GM10266 (cell line): ENCODE data around the gene ZNFX1.

ENCODE experiments used
- DNase-seq: peaks from one replicate; pipeline ENCODE4 v3.0.0; 2012; ENCODE audit errors: extremely low spot score
- TF ChIP-seq, protein P1 (sequence below): IDR thresholded peaks from 2 replicates; pipeline ENCODE4 v1.5.1; 2012; ENCODE audit warnings: mild to moderate bottlenecking, low read depth; ENCODE audit not compliant: control insufficient read depth, insufficient read depth; ENCODE audit errors: missing control alignments

ZNFX1 gene

DNA sequence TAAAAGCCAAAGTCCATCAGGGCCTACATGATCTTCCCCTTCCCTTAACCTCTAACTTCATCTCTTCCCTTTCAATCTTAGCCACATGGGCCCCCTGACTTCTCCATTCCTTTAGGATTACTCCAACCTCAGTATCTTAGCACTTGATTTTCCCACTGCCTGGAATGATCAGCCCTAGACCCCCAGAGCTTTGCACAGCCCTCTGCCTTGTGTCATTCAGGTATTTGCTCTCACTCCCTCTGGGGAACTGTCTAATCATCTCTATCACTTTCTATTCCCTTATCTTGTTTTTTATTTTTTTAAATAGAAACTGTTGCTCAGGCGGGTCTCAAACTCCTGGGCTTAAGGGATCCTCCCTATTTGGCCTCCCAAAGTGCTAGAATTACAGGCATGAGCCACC, 13.3 kb upstream of the ZNFX1 start:
- DNase-seq, result no peak
- TF ChIP-seq, protein P1, sequence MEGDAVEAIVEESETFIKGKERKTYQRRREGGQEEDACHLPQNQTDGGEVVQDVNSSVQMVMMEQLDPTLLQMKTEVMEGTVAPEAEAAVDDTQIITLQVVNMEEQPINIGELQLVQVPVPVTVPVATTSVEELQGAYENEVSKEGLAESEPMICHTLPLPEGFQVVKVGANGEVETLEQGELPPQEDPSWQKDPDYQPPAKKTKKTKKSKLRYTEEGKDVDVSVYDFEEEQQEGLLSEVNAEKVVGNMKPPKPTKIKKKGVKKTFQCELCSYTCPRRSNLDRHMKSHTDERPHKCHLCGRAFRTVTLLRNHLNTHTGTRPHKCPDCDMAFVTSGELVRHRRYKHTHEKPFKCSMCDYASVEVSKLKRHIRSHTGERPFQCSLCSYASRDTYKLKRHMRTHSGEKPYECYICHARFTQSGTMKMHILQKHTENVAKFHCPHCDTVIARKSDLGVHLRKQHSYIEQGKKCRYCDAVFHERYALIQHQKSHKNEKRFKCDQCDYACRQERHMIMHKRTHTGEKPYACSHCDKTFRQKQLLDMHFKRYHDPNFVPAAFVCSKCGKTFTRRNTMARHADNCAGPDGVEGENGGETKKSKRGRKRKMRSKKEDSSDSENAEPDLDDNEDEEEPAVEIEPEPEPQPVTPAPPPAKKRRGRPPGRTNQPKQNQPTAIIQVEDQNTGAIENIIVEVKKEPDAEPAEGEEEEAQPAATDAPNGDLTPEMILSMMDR, result no peak

DNA sequence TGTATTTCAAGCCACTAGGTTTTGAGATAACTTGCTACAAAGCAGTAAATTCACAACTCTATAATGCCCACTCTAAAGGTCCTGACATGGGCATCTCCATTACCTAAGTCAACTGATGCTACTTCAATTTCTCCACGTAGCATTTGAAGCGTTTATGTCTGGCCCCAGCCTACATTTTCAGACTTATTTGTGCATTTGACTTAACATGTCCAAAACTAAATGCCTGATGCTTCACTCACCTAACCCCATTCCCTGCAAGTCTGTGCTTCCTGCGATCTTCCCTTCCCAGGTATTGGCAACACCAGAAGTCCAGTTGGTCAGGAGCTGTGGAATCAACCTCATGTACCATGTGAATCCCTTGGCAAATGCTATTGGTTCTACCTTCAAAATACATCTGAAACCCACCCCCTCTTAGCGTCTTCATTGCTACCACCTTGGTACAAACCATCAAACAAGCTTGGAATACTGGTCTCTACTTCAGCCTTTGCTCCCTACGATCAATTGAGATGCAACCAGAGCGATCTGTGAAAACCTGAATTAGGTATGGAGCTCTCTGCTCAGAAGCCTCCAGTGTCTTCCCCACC, 12.8 kb upstream of the ZNFX1 start:
- TF ChIP-seq, protein P1, result no peak
- no peak for DNase-seq

DNA sequence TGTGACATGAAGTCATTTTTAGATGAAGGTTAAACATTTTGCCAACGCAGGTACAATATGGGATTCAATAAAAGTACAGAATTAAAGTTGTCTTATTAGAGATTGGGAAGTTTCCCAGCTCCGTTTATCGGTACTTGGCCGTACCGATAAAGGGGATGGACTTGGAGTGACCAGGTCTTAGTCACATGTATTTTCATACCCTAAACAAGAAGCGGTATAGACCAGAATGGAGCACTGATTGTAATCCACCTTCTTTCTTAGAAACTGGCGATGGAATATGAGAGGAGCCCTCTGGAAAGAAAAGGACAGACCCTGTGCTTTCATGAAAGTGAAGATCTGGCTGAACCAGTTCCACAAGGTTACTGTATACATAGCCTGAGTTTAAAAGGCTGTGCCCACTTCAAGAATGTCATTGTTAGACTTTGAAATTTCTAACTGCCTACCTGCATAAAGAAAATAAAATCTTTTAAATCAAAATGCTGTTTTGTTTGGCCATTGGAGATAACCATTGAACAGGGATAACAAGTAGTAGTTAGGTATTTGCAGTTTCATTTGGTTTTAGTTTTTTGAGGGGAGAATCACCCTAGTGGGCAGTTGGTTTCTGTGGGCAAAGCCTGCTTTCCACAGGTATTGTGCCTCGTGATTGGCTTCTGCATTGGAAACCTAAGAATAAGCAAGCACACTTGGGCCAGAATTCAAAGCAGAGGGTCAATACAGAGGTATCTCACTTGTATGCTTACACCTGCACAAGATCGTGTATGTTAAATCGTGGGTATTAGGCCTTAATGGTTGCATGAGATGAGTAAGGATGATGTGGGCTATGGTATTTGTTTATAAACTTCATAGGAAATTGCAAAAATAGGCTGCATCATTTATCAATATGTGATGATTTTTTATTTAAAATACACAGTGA, 11.2 kb upstream of the ZNFX1 start:
- no peak for DNase-seq
- TF ChIP-seq, protein P1, result no peak

DNA sequence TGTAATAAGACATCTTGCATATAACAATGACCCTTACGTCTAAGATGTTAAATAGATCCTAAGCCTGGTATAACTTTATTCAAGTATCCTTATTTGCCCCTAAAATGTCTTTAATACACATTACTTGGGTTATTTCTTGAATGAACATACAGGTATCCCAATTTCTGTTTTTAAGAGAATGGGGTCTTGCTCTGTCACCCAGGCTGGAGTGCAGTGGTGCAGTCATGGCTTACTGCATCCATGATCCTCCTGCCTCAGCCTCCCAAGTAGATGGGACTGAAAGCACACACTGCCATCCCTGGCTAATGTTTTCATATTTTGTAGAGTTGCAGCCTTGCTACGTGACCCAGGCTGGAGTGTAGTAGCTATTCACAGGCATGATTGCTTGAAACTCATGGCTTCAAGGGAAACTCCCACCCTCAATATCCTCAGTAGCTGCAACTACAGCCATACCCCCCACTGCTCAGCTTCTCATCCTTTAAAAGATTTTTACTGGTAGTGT, 10.4 kb upstream of the ZNFX1 start:
- TF ChIP-seq, protein P1, result no peak
- DNase-seq, result no peak

DNA sequence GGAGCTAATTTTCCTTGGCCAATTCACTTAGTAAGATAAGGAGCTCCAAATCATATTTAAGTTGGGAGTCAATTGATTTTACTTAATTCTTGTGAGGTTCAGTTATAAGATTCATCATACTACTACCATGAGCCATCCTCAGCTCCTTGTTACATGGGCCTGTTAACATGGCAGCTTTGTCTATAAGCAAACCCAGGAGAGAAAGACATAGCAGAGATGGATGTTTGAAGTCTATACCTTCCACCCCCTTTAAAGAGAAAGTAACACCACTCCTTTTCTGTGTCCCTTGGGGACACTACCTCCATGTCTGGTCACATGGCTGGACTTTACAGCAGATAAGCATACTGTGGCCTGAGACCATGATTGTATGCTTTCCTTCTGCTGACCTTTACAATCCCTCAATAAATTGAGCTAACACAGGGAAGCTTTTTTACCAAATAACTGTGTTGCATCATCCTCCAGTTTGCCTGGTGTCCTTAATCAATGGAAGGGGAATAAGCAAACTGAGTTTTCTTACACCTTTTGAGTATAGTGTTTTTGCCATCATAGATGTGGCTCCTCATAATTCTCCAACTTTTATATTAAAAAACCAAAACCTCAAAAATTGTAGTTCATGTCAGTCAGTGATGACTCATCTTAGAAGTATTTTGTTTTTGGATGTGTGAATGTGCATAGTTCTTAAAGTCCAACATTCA, 9.8 kb upstream of the ZNFX1 start:
- TF ChIP-seq, protein P1, result no peak
- no peak for DNase-seq

DNA sequence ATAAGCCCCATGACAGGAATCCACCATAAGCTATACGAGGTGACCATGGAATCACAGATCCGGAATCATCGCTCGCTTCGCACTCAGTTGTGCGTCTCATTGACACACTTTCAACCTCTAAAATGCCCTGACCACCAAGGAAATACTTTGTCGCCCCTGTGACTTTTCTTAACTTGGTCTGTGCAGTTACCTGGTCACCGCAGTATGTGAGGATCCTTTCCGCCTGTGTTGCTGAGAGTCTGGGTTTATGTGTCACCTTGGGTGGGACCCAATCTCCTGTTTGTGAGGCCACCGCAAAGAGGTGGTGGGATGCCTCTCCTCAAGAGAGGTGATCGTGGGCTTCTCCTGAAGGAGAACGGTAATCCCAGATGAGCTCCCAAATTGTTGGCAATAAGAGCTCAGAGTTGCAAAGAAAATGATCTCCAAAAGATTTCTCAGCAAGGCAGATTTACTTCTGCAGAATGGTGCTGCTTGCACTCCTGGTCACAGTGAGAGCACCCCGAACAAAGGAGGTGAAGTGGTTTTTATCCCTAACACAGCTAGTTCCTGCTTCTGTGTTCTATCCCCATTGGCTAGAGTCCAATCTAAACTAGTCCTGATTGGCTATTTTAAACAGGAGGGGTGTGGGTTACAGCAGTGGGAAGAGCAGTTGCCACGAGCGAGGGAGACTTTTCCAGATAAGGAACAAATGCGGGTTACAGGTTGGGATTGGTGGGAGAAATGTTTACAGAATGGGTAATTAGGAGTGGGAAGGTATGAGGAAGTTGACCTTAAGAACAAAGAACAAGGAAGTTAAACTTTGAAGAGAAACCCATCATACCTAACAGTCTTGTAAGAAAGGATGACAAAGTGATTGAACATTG, 9.1 kb upstream of the ZNFX1 start:
- TF ChIP-seq, protein P1, result no peak

More for the DNA sequence above, 9.1 kb upstream of the ZNFX1 start:
- DNase-seq, result no peak
